BLaER1 (cell line): ENCODE data around the gene KRTCAP2.

Experiments
- H3K27ac ChIP-seq: shearing (Covaris generic); formaldehyde crosslinking; 2 replicates; pipeline ENCODE4 v1.8.1; 2022
- H3K27me3 ChIP-seq: shearing (Covaris generic); formaldehyde crosslinking; 2 replicates; pipeline ENCODE4 v1.8.1; 2022
- H3K36me3 ChIP-seq: shearing (Covaris generic); formaldehyde crosslinking; 2 replicates; pipeline ENCODE4 v1.8.1; 2022
- H3K4me1 ChIP-seq: shearing (Covaris generic); formaldehyde crosslinking; 2 replicates; pipeline ENCODE4 v1.8.1; 2022
- H3K4me2 ChIP-seq: shearing (Covaris generic); formaldehyde crosslinking; 2 replicates; pipeline ENCODE4 v1.8.1; 2022
- H3K4me3 ChIP-seq: shearing (Covaris generic); formaldehyde crosslinking; 2 replicates; pipeline ENCODE4 v1.8.1; 2022
- H3K9ac ChIP-seq: shearing (Covaris generic); formaldehyde crosslinking; 2 replicates; pipeline ENCODE4 v1.8.1; 2022
- H3K9me3 ChIP-seq: shearing (Covaris generic); formaldehyde crosslinking; 2 replicates; pipeline ENCODE4 v1.8.1; 2022
- H4K20me1 ChIP-seq: shearing (Covaris generic); formaldehyde crosslinking; 2 replicates; pipeline ENCODE4 v1.8.1; 2022
- Cebpa-rat ChIP-seq: shearing (Covaris generic); IDR thresholded peaks from 2 replicates; pipeline ENCODE4 v1.8.1; 2022

The KRTCAP2 gene

DNA sequence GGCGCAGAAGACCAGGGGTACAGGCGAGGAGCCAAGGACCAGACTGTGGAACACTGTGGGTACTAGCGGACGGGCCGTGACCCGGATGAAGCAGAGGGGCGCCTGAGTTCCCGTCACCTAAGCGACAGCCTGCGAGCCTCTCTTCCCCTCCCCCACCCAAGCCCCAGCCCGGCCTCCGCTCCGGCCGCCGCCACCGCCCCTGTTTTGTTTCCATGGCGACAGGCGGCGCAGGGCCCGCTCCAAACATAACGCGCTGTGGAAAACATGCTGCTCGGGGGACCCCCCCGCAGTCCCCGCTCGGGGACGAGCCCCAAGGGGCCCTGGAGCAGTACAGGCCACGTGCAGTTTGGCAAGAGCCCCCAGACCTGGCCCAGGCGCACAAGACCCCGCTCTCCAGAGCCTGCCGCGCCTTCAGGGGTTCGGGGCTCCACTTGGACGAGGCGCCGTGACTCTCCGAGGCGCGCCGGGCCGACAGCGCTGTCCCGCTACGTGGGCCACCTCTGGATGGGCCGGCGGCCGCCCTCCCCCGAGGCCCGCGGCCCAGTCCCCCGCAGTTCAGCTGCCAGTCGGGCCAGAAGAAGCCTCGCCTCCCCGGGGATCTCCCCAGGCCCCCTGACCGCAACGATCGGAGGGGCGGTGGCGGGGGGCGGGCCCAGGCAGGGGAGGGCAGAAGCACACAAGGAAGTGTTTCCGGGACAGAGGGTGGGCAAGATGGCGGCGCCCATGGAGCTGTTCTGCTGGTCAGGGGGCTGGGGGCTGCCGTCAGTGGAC lies 35.6 kb upstream of the KRTCAP2 start, which contains the start of gene MTX1:
Gene MTX1, plus strand, starts transcription at position 155 of the 771 bp plus-strand sequence. Its CDS starts 110 bp downstream, at position 265.
- Histone ChIP-seq H3K27ac (peak within 1 kb of the TSS; percentile 95), H3K9ac (peak within 1 kb of the TSS; percentile 86), H3K36me3 (peaks cover 23% of the 10 kb centered on the region), H3K4me3 (peak within 1 kb of the TSS; percentile 94), H4K20me1 (no peaks in the 10 kb centered on the region), H3K4me1 (peaks cover 42% of the 10 kb centered on the region), H3K9me3 (no peaks in the 10 kb centered on the region), H3K4me2 (peak within 1 kb of the TSS; percentile 99), H3K27me3 (no peaks in the 10 kb centered on the region)
- TF ChIP-seq Cebpa-rat, result no peak

DNA sequence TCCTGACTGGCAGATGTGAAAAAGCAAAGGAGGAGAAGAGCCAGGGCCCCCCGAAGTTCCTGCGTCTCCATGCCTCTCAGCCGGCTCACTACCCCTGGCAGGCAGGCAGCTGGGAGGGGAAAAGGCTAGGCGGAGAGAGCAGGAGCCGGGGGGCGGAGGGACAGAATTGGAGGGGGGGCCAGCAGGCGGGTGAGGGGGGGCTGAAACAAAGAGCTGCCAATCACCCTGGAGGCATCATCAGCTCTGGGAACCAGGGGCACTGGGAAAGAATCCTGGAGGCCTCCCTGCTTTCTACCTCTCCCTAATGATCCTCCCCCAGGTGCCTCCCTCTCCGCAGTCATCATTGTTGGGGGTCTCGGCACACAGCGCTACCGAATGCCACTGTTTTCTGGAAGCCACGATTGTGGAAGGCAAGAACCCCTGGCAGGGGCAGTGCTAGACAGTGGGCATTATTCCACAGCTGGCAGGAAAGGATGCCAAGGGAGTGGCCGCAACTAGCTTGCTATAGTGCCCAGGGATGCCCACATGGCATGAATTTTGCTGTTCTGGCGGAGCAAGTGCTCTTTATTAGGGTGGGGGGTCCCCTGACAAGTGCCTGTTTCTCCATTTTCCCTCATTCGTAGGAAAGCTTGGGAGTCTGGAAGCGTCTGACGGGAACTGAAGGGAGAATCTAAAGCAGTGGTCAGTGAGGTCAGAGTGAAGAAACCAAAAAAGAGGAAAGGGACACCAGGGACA lies 34.9 kb upstream of the KRTCAP2 start, which contains the start of gene THBS3:
Gene THBS3, minus strand, starts transcription at position 92 of the 735 bp plus-strand sequence. Its CDS starts 21 bp downstream, at position 71.
- peak within 1 kb of the TSS; percentile 86 for H3K9ac ChIP-seq
- no peak for TF ChIP-seq Cebpa-rat
- peak within 1 kb of the TSS; percentile 95 for H3K27ac ChIP-seq
- peak within 1 kb of the TSS; percentile 99 for H3K4me2 ChIP-seq
- peaks cover 42% of the 10 kb centered on the region for H3K4me1 ChIP-seq
- H3K36me3 ChIP-seq, result peaks cover 27% of the 10 kb centered on the region
- H4K20me1 ChIP-seq, result no peaks in the 10 kb centered on the region
- H3K9me3 ChIP-seq, result no peaks in the 10 kb centered on the region
- peak within 1 kb of the TSS; percentile 94 for H3K4me3 ChIP-seq
- no peaks in the 10 kb centered on the region for H3K27me3 ChIP-seq

GRCh38 chr1:155206891-155207805 lies 34.0 kb upstream of the KRTCAP2 start:
- H3K36me3 ChIP-seq, result peaks cover 33% of the 10 kb centered on the region
- TF ChIP-seq Cebpa-rat, result no peak
- no peaks in the 10 kb centered on the region for H3K27me3 ChIP-seq
- peaks cover 42% of the 10 kb centered on the region for H3K4me1 ChIP-seq
- H3K9ac ChIP-seq, result peak overlapping the region; percentile 86
- peak overlapping the region; percentile 99 for H3K4me2 ChIP-seq
- peak overlapping the region; percentile 94 for H3K4me3 ChIP-seq
- no peaks in the 10 kb centered on the region for H3K9me3 ChIP-seq
- no peaks in the 10 kb centered on the region for H4K20me1 ChIP-seq
- peak overlapping the region; percentile 95 for H3K27ac ChIP-seq

- Histone ChIP-seq H3K27ac (peak overlapping the region; percentile 95; the same call in 1 of the 2 replicates), H3K9ac (no peak overlapping the region), H3K4me3 (no peak overlapping the region), H3K9me3 (no peaks in the 10 kb centered on the region), H3K36me3 (peaks cover 33% of the 10 kb centered on the region; the same call in 1 of the 2 replicates), H3K27me3 (no peaks in the 10 kb centered on the region), H3K4me2 (peak overlapping the region; percentile 99), H4K20me1 (no peaks in the 10 kb centered on the region), H3K4me1 (peaks cover 42% of the 10 kb centered on the region)
- no peak for TF ChIP-seq Cebpa-rat
Measured at GRCh38 chr1:155205969-155206593, 33.0 kb upstream of the KRTCAP2 start.

GRCh38 chr1:155205035-155205434 lies 31.9 kb upstream of the KRTCAP2 start:
- no peak overlapping the region for H3K4me3 ChIP-seq
- no peak overlapping the region for H3K27ac ChIP-seq
- H3K27me3 ChIP-seq, result no peaks in the 10 kb centered on the region
- H3K4me1 ChIP-seq, result peaks cover 35% of the 10 kb centered on the region
- no peak overlapping the region for H3K4me2 ChIP-seq
- no peak overlapping the region for H3K9ac ChIP-seq
- peaks cover 32% of the 10 kb centered on the region; the same call in 1 of the 2 replicates for H3K36me3 ChIP-seq
- no peaks in the 10 kb centered on the region for H3K9me3 ChIP-seq
- no peak for TF ChIP-seq Cebpa-rat
- H4K20me1 ChIP-seq, result no peaks in the 10 kb centered on the region

DNA sequence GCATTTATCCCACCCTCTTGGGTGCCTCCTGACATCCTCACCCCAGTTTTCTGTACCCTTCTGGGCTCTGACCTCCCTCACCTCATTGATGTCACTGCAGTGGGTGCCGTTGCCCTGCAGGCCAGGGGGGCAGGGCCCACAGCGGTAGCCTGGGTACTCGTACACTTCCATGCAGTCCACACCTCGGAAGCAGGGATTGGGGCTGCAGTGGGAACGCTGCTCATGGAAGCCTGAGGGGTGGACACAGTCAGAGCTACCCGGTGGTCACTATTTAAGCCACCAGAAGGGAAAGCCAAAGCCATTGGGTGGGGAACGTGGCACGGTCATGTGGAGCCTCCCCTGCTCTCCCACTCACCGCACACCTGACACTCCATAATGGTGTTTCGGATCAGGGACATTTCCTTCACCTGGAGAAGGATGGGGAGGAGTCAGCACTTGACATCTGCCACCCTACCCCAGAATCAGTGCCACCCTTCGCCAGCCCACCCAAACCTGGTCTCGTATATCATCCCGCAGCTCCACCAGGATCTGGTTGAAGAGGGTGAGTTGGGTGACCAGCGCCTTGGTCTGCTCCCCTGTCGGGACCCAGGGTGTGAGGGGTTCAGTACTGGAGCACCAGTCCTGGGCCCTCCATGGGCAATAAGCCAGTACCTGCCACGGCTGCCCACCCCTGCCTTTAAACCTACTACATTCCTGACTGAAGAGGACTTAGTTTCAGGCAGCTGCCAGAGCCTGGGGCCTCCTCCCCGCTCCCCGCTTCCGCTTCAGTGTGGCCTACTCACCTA lies 29.8 kb upstream of the KRTCAP2 start:
- H3K9me3 ChIP-seq, result no peaks in the 10 kb centered on the region
- no peak overlapping the region for H3K9ac ChIP-seq
- no peak overlapping the region for H3K4me2 ChIP-seq
- H4K20me1 ChIP-seq, result no peaks in the 10 kb centered on the region
- TF ChIP-seq Cebpa-rat, result no peak
- no peaks in the 10 kb centered on the region for H3K27me3 ChIP-seq
- H3K36me3 ChIP-seq, result peaks cover 51% of the 10 kb centered on the region
- peaks cover 22% of the 10 kb centered on the region for H3K4me1 ChIP-seq
- no peak overlapping the region for H3K27ac ChIP-seq
- no peak overlapping the region for H3K4me3 ChIP-seq

DNA sequence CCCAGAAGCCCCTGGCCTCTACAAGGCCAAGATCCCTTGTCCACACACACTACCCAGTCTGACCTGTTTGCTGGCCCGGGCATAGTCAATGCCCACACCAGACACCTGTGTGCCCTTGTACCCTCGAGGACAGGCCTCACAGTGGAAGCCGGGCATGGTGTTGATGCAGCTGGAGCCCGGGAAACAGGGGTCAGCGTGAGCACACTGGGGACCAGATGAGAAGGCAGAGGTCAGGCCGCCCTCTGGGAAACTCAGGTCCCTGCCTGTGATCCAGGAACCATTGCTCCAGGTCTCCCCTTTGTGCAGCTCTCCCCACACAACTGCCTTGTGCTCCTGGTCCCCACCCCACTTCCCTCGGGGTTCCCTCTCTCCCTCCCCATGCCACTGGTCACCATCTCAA lies 29.1 kb upstream of the KRTCAP2 start:
- no peak for TF ChIP-seq Cebpa-rat
- Histone ChIP-seq H3K27ac (no peak overlapping the region), H3K4me3 (no peak overlapping the region), H3K4me1 (peaks cover 15% of the 10 kb centered on the region), H3K27me3 (no peaks in the 10 kb centered on the region), H3K9me3 (no peaks in the 10 kb centered on the region), H3K9ac (no peak overlapping the region), H3K4me2 (no peak overlapping the region), H3K36me3 (peaks cover 58% of the 10 kb centered on the region), H4K20me1 (no peaks in the 10 kb centered on the region)

DNA sequence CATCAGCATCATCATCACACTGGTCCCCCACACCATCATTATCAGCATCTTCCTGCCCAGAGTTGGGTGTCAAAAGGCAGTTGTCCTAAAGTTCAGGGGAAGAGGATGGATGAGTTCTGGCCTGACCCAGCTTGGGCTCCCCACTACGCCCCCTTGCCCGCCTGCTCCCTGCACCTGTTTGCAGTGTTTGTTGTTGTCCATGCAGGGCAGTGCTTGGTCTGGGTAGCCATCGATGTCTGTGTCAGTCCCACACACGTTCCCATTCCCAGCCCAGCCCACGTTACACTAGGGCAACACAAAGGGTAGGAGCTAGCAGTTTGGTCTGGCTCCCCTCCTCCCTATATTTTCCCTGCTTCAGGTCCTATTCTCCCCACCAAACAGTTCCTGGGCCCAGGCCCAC lies 27.8 kb upstream of the KRTCAP2 start:
- H3K27ac ChIP-seq, result no peak overlapping the region
- H3K4me1 ChIP-seq, result peaks cover 5% of the 10 kb centered on the region
- H3K9me3 ChIP-seq, result no peaks in the 10 kb centered on the region
- no peak overlapping the region for H3K4me2 ChIP-seq
- H4K20me1 ChIP-seq, result no peaks in the 10 kb centered on the region
- H3K27me3 ChIP-seq, result no peaks in the 10 kb centered on the region
- H3K36me3 ChIP-seq, result peaks cover 69% of the 10 kb centered on the region
- no peak overlapping the region for H3K4me3 ChIP-seq
- H3K9ac ChIP-seq, result no peak overlapping the region
- no peak for TF ChIP-seq Cebpa-rat
